HEK293T (cell line): ENCODE measurements around the gene DHRS12.

Experiments used
- CTCF ChIA-PET: fragments of 350-600 bp; formaldehyde crosslinking; extraction: SDS; loops from one replicate; lab custom pipeline; 2021; ENCODE audit warnings: antibody characterized with exemption, inconsistent platforms; lab: Yijun Ruan, JAX
- POLR2A ChIA-PET: fragments of 350-600 bp; formaldehyde crosslinking; extraction: SDS; loops from one replicate; lab custom pipeline; 2020; ENCODE audit warnings: antibody characterized with exemption, inconsistent platforms; lab: Yijun Ruan, JAX
- DNase-seq: peaks from one replicate; pipeline ENCODE4 v3.0.0; 2012; ENCODE audit warnings: mixed read lengths; ENCODE audit errors: extremely low spot score
- ARNT ChIP-seq: fragments of 450-650 bp; IDR thresholded peaks from 2 replicates; pipeline ENCODE4 v1.6.1; 2017; ENCODE audit warnings: mild to moderate bottlenecking
- BHLHE40 ChIP-seq: fragments of 450-650 bp; IDR thresholded peaks from 2 replicates; pipeline ENCODE4 v1.6.1; 2016; ENCODE audit warnings: mild to moderate bottlenecking, moderate library complexity, borderline replicate concordance
- CTBP1 ChIP-seq: fragments of 450-650 bp; IDR thresholded peaks from 2 replicates; pipeline ENCODE4 v1.6.1; 2016; ENCODE audit warnings: borderline replicate concordance
- ELF4 ChIP-seq: fragments of 450-650 bp; IDR thresholded peaks from 2 replicates; pipeline ENCODE4 v1.6.1; 2017; ENCODE audit warnings: antibody characterized with exemption
- FOXA1 ChIP-seq: fragments of 450-650 bp; IDR thresholded peaks from 2 replicates; pipeline ENCODE4 v1.6.1; 2016; ENCODE audit warnings: mild to moderate bottlenecking
- FOXK2 ChIP-seq: fragments of 450-650 bp; IDR thresholded peaks from 2 replicates; pipeline ENCODE4 v1.6.1; 2016; ENCODE audit warnings: mild to moderate bottlenecking
- FOXM1 ChIP-seq: fragments of 450-650 bp; IDR thresholded peaks from 2 replicates; pipeline ENCODE4 v1.6.1; 2017; ENCODE audit warnings: mild to moderate bottlenecking, borderline replicate concordance
- HDGF ChIP-seq: fragments of 450-650 bp; IDR thresholded peaks from 2 replicates; pipeline ENCODE4 v1.6.1; 2017; ENCODE audit warnings: antibody characterized with exemption, borderline replicate concordance
- L3MBTL2 ChIP-seq: fragments of 450-650 bp; conservative IDR thresholded peaks from 2 replicates; pipeline ENCODE4 v1.6.1; 2016; ENCODE audit warnings: mild to moderate bottlenecking
- LEF1 ChIP-seq: fragments of 450-650 bp; IDR thresholded peaks from 2 replicates; pipeline ENCODE4 v1.6.1; 2017; ENCODE audit warnings: mild to moderate bottlenecking, borderline replicate concordance
- NFRKB ChIP-seq: fragments of 450-650 bp; IDR thresholded peaks from 2 replicates; pipeline ENCODE4 v1.6.1; 2016; ENCODE audit warnings: mild to moderate bottlenecking, moderate library complexity
- SP1 ChIP-seq: fragments of 450-650 bp; IDR thresholded peaks from 2 replicates; pipeline ENCODE4 v1.6.1; 2017
- SUZ12 ChIP-seq: fragments of 450-650 bp; IDR thresholded peaks from 2 replicates; pipeline ENCODE4 v1.6.1; 2016; ENCODE audit warnings: mild to moderate bottlenecking
- TARDBP ChIP-seq: fragments of 450-650 bp; IDR thresholded peaks from 2 replicates; pipeline ENCODE4 v1.6.1; 2016
- ZNF384 ChIP-seq: fragments of 450-650 bp; IDR thresholded peaks from 2 replicates; pipeline ENCODE4 v1.6.1; 2016
- TF ChIP-seq, protein P1 (sequence below): fragments of 450-650 bp; IDR thresholded peaks from 2 replicates; pipeline ENCODE4 v1.6.1; 2016

DHRS12 gene, protein sequence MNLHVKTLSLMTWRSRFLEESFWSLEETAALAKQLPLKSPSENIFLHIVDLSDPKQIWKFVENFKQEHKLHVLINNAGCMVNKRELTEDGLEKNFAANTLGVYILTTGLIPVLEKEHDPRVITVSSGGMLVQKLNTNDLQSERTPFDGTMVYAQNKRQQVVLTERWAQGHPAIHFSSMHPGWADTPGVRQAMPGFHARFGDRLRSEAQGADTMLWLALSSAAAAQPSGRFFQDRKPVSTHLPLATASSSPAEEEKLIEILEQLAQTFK

DNA sequence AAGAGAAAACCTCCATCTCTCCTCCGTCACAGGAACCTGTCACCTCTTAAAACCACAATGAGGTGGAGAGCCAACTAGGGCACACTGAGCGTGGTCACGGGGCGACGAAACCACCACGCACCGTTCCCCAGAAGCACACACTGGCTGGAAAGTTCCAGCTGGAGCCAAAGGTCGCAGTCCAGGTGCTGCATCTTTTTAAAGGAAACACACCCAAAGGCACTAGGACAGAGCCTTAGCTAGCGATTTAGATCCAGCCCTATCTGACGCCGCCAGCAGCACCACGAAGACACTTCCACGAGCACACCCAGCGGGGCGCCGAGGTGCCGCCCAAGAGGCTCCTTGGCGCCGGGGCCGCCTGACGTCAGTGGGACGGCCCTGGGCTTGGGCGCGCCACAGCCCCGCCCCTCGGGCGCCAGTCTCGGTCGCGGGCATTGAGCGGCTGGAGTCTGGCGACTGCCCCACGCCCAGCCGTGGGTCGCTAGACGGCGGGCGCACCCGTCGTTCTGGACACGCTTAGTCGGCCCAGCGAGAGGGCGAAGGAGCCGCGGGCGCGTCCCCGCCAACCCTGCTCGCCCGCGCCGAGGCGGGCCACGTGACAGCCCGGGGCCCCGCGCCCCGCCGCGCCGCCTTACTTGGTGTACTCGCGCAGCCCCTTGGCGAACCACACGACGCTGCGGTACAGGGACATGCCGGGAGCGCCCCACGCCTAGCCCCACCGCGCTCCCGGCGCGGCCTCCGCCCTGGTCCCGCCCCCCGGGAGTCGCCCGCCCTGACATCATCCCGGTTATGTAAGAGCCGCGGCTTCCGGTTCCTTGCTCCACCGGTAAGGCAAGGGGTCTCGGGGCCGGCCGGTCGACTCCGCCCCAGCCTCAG lies at the start of gene DHRS12:
TSS of gene DHRS12 (minus strand) at position 742 of the 873 bp plus-strand sequence. CDS start 4,504 bp downstream, outside the sequence.
- ChIA-PET POLR2A (interaction anchor here (0.8 kb wide), 1 partner anchor 17 kb away, joined by 3 read pairs; no protein-coding TSS in a partner anchor), CTCF (interaction anchor here (0.5 kb wide), 1 partner anchor 1094 kb away, joined by 3 read pairs; no protein-coding TSS in a partner anchor)
- DNase-seq = peak; percentile 85
- peak; percentile 54; the same call in 1 of the 2 replicates for TF ChIP-seq LEF1
- TF ChIP-seq, protein P1, sequence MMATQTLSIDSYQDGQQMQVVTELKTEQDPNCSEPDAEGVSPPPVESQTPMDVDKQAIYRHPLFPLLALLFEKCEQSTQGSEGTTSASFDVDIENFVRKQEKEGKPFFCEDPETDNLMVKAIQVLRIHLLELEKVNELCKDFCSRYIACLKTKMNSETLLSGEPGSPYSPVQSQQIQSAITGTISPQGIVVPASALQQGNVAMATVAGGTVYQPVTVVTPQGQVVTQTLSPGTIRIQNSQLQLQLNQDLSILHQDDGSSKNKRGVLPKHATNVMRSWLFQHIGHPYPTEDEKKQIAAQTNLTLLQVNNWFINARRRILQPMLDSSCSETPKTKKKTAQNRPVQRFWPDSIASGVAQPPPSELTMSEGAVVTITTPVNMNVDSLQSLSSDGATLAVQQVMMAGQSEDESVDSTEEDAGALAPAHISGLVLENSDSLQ = no peak
- peak; percentile 89 for TF ChIP-seq L3MBTL2
- TF ChIP-seq ZNF384 = no peak
- 0 out of 2 replicates have a peak, but pooled peaks have one; percentile 61 for TF ChIP-seq ARNT

DNA sequence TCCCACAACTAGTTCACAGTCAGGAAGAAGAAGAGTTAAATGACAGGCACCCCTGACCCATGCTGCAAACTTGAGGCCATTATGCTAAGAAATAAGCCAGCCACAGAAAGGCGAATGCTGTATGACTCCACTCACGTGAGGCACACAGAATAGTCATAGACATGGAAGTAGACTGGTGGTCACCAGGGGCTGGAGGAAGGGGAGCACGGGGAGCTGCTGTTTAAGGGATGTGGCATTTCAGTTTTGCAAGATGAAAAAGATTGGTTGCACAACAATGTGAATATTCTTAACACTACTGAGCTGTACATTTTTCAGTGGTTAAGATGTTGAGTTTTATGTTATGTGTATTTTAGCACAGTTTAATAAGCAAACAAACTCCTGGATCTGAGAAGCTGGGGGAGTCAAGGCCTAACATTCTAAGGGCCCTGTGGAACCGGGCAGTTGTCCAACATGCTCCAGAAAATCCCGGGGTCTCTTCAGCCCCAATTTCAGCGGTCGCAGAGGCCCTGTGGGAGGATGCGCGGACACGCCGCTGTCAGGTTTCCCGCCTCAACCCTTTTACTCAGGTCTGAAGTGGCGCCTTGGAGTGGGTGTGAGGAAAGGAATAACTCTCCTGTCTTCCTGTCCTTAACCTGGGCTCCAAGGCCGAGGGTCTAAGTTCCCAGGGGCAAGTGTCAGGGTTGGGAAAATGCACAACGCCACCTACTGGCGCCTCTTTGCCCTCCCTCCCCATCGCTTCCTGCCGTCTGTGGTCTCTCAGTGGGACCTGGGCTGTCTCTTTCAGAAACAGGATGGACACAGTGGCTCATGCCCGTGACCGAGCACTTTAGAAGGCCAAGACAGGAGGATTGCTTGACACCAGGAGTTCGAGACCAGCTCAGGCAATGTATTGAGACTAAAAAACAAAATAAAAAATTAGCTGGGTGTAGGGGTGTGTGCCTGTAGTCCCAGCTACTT lies 45.5 kb upstream of the DHRS12 start:
- ChIA-PET CTCF (interaction anchor here (0.6 to 1.1 kb wide), 4 partner anchors 9 to 450 kb away, joined by 3 to 4 read pairs (median 4); no protein-coding TSS in a partner anchor), POLR2A (interaction anchor here (0.6 kb wide), 1 partner anchor 603 kb away, joined by 3 read pairs; no protein-coding TSS in a partner anchor)
- no peak for TF ChIP-seq ARNT
- no peak for TF ChIP-seq SUZ12
- TF ChIP-seq FOXA1 = no peak
- no peak for TF ChIP-seq LEF1
- no peak for TF ChIP-seq FOXM1
- no peak for TF ChIP-seq HDGF
- no peak for TF ChIP-seq TARDBP
- no peak for TF ChIP-seq L3MBTL2
- no peak for TF ChIP-seq ZNF384
- TF ChIP-seq SP1 = no peak
- no peak for TF ChIP-seq BHLHE40
- TF ChIP-seq FOXK2 = no peak
- no peak for TF ChIP-seq ELF4
- TF ChIP-seq NFRKB = no peak
- peak; percentile 74 for DNase-seq

DNA sequence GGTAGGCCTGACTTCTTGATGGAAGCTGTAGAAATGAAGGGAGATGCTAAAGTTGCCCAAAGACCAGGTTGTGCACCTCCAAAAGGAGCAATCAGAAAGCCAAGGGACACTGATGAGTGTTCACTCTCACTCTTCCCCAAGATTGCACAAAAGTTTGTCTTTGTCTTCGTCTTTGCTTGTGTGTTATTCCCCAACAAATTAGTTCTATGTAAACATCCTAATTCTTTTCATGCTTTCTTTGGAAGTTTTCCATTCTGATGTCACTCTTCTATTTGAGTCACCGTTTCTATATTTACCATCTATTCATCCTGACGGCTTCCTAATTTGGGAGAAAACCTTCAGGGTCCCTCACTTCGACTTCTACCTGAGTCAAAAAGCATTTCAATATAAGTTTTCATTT lies 44.7 kb upstream of the DHRS12 start:
- POLR2A ChIA-PET = interaction anchor here (0.6 kb wide), 1 partner anchor 604 kb away, joined by 3 read pairs; no protein-coding TSS in a partner anchor
- no peak for DNase-seq
- TF ChIP-seq NFRKB (no peak), FOXA1 (no peak), FOXK2 (no peak), LEF1 (no peak), HDGF (no peak), TARDBP (no peak), ELF4 (no peak), CTBP1 (no peak), L3MBTL2 (no peak), SP1 (no peak), SUZ12 (no peak), FOXM1 (no peak), BHLHE40 (no peak), ZNF384 (no peak), ARNT (no peak)
- TF ChIP-seq, protein P1 = no peak
- CTCF ChIA-PET = interaction anchor here (0.9 kb wide), 1 partner anchor 33 kb away, joined by 4 read pairs; no protein-coding TSS in a partner anchor

DNA sequence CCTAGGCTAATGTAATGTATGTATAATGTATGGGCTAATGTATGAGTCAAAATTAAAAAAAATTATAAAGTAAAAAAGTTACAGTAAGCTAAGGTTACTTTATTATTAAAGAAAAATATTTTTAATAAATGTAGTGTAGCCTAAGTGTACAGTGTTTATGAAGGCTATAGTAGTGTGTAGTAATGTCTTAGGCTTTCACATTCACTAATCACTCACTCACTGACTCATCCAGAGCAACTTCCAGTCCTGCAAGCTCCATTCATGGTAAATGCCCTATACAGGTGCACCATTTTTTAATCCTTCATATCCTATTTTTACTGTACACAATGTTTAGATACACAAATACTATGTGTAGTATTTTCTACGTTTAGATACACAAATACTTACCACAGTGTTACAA lies 42.8 kb upstream of the DHRS12 start:
- ChIA-PET CTCF (no interaction called here), POLR2A (no interaction called here)
- no peak for DNase-seq
- TF ChIP-seq TARDBP (no peak), L3MBTL2 (no peak), SP1 (no peak), FOXM1 (no peak), ELF4 (no peak), SUZ12 (no peak), HDGF (no peak), CTBP1 (no peak), BHLHE40 (no peak), FOXK2 (no peak)

DNA sequence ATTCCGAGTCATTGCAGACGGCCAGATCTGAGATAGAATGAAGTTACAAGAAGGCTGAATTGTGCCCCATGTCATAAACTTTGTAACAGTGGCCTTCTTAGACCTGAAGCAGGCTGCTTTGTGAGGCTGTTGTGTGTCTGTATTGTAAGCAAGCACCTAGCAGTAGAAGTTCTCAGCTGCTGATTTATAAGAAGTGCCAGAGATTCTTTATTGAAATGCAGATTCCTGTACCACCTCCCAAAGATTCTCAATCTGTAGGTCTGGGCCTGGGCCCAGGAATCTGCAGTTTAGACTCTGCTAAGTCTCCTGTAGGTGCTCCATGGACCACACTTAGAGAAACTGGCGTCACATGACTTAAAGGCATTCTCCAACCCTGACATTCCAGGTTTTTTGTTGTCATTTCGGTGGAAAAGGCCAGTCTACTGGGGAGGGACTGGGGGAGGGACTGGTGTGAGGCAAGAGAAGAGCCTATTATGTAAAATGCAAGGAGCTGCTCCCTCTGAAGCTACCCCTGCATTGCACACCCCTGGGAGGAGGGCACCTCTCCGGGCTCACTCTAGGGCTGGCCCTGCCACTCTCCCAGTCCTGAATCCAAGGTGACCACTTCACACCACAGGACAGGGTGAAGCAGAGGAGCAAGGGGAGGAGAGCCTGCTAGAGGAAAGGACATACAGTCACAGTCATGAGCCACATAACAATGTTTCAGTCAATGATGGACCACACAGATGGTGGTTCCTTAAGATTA lies 41.8 kb upstream of the DHRS12 start:
- DNase-seq = no peak
- ChIA-PET CTCF (interaction anchor here (0.6 to 1.0 kb wide), 3 partner anchors 76 to 282 kb away, joined by 3 read pairs; no protein-coding TSS in a partner anchor), POLR2A (no interaction called here)
- no peak for TF ChIP-seq NFRKB
- TF ChIP-seq FOXA1 = no peak
- TF ChIP-seq, protein P1 = no peak
- TF ChIP-seq TARDBP = no peak
- TF ChIP-seq ARNT = no peak
- TF ChIP-seq SUZ12 = no peak
- TF ChIP-seq ZNF384 = no peak
- TF ChIP-seq FOXK2 = no peak
- no peak for TF ChIP-seq BHLHE40
